ENCODE data around the gene MMP10.

The MMP10 gene

DNA sequence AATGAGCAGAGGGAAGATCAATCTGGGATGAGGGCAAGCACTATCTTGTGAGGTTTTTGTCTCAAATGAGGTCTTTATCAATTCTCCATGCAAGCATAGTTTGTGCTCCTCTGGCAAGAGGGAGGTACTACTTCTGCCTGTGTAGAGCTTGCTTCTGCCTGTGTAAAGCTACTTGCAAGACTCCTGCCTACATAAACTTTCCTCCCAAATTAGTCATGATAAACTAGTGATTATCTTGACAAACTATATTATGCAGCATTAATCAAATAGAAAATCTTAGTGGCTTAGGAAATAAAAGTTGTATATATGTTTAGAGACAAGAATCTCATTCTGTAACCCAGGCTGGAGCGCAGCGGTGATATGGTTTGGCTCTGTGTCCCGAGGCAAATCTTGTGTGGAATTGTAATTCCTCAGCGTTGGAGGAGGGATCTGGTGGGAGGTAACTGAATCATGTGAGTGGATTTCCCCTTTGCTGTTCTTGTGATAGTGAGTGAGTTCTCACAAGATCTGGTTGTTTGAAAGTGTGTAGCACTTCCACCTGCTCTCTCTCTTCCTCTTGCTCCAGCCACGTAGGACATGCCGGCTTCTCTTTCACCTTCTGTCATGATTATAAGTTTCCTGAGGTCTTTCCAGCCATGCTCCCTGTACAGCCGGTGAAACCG, 8.0 kb upstream of the MMP10 start:
- DNase-seq (ENCODE audit: low read depth), result no peak
- no peak overlapping the region for H3K4me3 ChIP-seq (ENCODE audit: control insufficient read depth, low read depth, low read length)
- TF ChIP-seq, protein P1, sequence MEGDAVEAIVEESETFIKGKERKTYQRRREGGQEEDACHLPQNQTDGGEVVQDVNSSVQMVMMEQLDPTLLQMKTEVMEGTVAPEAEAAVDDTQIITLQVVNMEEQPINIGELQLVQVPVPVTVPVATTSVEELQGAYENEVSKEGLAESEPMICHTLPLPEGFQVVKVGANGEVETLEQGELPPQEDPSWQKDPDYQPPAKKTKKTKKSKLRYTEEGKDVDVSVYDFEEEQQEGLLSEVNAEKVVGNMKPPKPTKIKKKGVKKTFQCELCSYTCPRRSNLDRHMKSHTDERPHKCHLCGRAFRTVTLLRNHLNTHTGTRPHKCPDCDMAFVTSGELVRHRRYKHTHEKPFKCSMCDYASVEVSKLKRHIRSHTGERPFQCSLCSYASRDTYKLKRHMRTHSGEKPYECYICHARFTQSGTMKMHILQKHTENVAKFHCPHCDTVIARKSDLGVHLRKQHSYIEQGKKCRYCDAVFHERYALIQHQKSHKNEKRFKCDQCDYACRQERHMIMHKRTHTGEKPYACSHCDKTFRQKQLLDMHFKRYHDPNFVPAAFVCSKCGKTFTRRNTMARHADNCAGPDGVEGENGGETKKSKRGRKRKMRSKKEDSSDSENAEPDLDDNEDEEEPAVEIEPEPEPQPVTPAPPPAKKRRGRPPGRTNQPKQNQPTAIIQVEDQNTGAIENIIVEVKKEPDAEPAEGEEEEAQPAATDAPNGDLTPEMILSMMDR (conservative IDR thresholded peaks at IDR 0.05; ENCODE audit: control insufficient read depth, insufficient read depth, low read depth, low read length), result no peak

DNA sequence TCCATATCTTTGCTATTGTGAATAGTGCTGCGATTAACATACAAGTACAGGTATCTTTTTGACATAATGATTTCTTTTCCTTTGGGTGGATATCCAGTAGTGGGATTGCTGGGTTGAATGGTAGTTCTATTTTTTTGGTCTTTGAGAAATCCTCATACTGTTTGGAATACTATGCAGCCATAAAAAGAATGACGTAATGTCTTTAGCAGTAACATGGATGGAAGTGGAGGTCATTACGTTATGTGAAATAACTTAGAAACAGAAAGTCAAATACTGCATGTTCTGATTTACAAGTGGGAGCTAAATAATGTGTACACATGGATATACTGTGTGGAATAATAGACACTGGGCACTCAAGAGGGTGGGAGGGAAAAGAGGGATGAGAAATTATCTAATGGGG, 4.0 kb upstream of the MMP10 start:
- no peak for DNase-seq (ENCODE audit: low read depth)
- H3K4me3 ChIP-seq (ENCODE audit: control insufficient read depth, low read depth, low read length), result no peak overlapping the region
- TF ChIP-seq, protein P1 (conservative IDR thresholded peaks at IDR 0.05; ENCODE audit: control insufficient read depth, insufficient read depth, low read depth, low read length), result no peak

DNA sequence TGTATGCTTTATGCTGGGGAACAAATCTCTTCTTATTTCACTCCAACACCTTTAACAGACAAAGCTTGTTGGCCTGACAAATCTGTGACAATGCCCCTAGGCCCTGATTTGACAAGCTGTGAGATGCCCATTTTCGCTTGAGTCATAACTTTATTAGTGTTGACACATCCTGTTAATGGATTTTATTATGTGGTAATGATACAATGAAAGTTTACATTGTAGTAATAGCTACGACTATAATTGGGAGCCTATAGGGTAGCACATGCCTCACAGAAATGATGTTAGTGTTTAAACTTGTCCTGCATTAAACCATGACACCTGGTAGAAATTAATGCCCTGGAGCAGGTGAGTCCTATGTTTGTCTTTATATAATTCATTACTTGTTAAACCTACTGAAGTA, 3.3 kb upstream of the MMP10 start:
- TF ChIP-seq, protein P1 (conservative IDR thresholded peaks at IDR 0.05; ENCODE audit: control insufficient read depth, insufficient read depth, low read depth, low read length), result no peak
- DNase-seq (ENCODE audit: low read depth), result no peak
- H3K4me3 ChIP-seq (ENCODE audit: control insufficient read depth, low read depth, low read length), result no peak overlapping the region

DNA sequence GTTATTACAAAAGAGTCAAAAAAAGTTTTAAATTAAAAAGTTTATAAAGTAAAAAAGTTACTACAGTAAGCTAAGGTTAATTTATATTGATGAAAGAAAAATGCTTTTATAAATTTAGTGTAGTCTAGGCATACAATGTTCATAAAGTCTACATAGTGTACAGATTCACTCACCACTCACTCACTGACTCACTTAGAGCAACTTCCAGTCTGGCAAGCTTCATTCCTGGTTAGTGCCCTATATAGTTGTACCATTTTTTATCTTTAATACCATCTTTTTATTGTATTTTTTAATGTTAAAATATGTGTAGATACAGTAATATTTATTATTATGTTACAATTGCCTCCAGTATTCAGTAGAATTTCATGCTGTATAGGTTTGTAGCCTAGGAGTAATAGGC, 2.6 kb upstream of the MMP10 start:
- TF ChIP-seq, protein P1 (conservative IDR thresholded peaks at IDR 0.05; ENCODE audit: control insufficient read depth, insufficient read depth, low read depth, low read length), result no peak
- H3K4me3 ChIP-seq (ENCODE audit: control insufficient read depth, low read depth, low read length), result no peak overlapping the region
- no peak for DNase-seq (ENCODE audit: low read depth)

DNA sequence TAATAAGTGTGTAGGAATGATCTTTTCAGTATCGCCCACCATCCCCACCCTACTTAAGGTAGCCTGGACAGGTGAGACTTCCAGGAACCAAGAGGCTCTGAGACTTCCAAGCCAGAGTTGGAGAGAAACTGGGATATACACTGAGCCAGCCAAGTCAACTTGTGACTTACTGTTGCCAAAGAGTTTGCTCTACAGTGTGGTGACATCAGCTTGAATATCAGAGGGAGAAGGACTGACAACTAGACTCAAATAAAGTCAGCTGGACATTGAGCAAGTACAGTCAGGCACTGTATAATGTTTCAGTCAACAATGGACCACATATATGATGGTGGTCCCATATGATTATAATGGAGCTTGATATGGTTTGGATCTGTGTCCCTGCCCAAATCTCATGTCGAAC, 1.2 kb upstream of the MMP10 start:
- DNase-seq (ENCODE audit: low read depth), result no peak
- TF ChIP-seq, protein P1 (conservative IDR thresholded peaks at IDR 0.05; ENCODE audit: control insufficient read depth, insufficient read depth, low read depth, low read length), result no peak

DNA sequence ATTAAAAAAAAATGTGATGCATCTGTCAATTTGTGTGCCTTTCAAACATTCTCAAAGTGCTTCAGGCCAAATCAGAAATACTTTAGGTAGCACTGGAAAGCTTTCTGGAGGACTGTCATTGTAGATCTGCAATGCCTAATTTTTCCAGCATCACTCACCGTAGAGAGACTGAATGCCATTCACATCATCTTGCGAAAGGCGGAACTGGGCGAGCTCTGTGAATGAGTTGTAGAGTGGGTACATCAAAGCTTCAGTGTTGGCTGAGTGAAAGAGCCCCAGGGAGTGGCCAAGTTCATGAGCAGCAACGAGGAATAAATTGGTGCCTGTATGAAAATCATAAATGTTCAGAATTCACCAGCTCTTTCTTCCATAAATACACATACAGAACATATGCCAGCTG, 4.0 kb downstream of the MMP10 start:
- TF ChIP-seq, protein P1 (conservative IDR thresholded peaks at IDR 0.05; ENCODE audit: control insufficient read depth, insufficient read depth, low read depth, low read length), result no peak

More for the DNA sequence above, 1.2 kb upstream of the MMP10 start:
- no peak overlapping the region for H3K4me3 ChIP-seq (ENCODE audit: control insufficient read depth, low read depth, low read length)

DNA sequence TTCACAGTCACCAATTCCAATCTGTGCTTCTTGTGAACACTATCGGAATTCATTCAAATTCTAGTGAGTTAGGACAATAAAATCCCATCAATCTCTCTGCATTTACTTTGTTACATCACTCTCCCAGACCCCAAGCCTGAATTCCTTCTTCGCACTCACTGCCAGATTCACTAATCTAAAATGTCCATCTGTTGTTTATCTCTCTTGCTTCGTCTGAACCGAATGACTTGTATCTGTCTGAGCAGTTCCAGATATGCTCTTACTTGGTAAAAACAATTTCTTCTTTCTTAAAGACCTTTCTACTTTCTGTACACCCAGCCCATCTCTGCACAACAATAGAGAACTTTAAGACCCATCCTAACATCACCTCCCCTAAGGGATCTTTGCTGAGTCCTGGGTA, 7.0 kb downstream of the MMP10 start:
- DNase-seq (ENCODE audit: low read depth), result no peak
- H3K4me3 ChIP-seq (ENCODE audit: control insufficient read depth, low read depth, low read length), result no peak overlapping the region
- TF ChIP-seq, protein P1 (conservative IDR thresholded peaks at IDR 0.05; ENCODE audit: control insufficient read depth, insufficient read depth, low read depth, low read length), result no peak

More for the DNA sequence above, 4.0 kb downstream of the MMP10 start:
- DNase-seq (ENCODE audit: low read depth), result no peak
- H3K4me3 ChIP-seq (ENCODE audit: control insufficient read depth, low read depth, low read length), result no peak overlapping the region
